Osteocyte (in vitro differentiated cells): Measurements from ENCODE around the gene HACD1. TPM values are rescaled to one million over a fixed set of nuclear protein-coding genes. Genes with fewer than 3 reads are reported as not detected.
"Not testable (repeated sequence)": the region's sequence is repeated elsewhere in the genome, so short reads cannot be mapped to it uniquely, and the experiment has no call there.

ENCODE experiments used
- DNase-seq: peaks from one replicate; pipeline ENCODE4 v3.0.0; 2021; ENCODE audit warnings: mixed read lengths; ENCODE audit not compliant: unreplicated experiment; ENCODE audit errors: extremely low spot score
- H3K27ac Mint-ChIP-seq: one replicate; pipeline ENCODE4 v1.8.0; 2021; ENCODE audit warnings: mild to moderate bottlenecking, mixed read lengths; ENCODE audit not compliant: unreplicated experiment
- H3K27me3 Mint-ChIP-seq: one replicate; pipeline ENCODE4 v1.8.0; 2021; ENCODE audit warnings: mixed read lengths; ENCODE audit not compliant: unreplicated experiment
- H3K36me3 Mint-ChIP-seq: one replicate; pipeline ENCODE4 v1.8.0; 2021; ENCODE audit warnings: mixed read lengths; ENCODE audit not compliant: unreplicated experiment
- H3K4me1 Mint-ChIP-seq: one replicate; pipeline ENCODE4 v1.8.0; 2021; ENCODE audit warnings: mixed read lengths; ENCODE audit not compliant: unreplicated experiment
- H3K4me3 Mint-ChIP-seq: one replicate; pipeline ENCODE4 v1.8.0; 2021; ENCODE audit warnings: mild to moderate bottlenecking, moderate library complexity, mixed read lengths; ENCODE audit not compliant: unreplicated experiment
- H3K9me3 Mint-ChIP-seq: one replicate; pipeline ENCODE4 v1.8.0; 2021; ENCODE audit warnings: mixed read lengths; ENCODE audit not compliant: unreplicated experiment
- total RNA-seq: library from RNA; stranded (reverse); gene quantifications from 2 replicates; pipeline ENCODE4 v1.2.1, GENCODE V29; 2021
- TF ChIP-seq, protein P1 (sequence below): fragments of 200-600 bp; sonication (generic); IDR thresholded peaks from 2 replicates; pipeline ENCODE4 v1.5.0; 2021; ENCODE audit warnings: antibody characterized with exemption, mild to moderate bottlenecking, moderate library complexity

Gene HACD1
- total RNA-seq, 1 donor from 2014 or later = 25.1 TPM

DNA sequence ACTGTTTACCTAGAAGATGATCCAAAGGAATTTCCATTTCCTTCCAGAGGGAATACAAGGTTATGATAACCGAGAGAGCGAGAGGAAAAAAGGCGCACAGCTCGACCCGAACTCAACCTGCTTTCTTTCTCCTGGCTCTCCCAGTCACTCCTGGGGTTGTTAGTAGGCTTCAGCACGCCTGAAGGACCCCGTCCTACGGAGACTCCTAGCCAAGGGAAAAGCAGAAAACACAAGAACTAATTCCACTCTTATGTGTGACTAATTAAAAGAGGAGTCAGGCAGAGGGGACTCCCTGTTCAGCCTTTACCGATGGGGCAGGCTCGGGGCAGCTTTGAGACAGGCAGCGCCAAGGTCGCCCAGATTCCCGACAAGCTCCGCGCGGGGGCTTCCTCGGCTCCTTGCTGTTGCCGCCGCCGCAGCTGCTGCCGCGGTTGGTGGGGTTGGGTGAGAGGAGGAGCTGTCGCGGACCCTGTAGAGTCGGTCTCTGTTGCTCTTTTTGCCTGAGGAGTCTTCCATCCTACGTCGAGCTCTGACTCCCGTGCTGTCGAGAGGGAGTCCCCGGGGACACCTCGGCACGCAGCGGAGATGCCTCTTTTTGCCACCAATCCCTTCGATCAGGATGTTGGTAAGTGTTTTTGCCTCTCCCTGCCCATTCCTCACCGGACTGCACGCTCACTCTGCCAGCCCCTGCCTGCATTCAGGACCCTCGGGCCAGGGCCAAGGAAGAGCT is 26.7 kb upstream of the HACD1 start, which contains the start of gene STAM:
Gene STAM (plus strand): TSS at position 397 of the 730 bp plus-strand sequence. CDS start 189 bp downstream, at position 586.
- Mint-ChIP-seq H3K4me3 (peak within 1 kb of the TSS; percentile 97), H3K36me3 (peaks cover 4% of the 10 kb centered on the region), H3K4me1 (peaks cover 40% of the 10 kb centered on the region), H3K9me3 (no peaks in the 10 kb centered on the region), H3K27me3 (no peaks in the 10 kb centered on the region), H3K27ac (peak within 1 kb of the TSS; percentile 100)
- DNase-seq = peak; percentile 97
- TF ChIP-seq, protein P1, sequence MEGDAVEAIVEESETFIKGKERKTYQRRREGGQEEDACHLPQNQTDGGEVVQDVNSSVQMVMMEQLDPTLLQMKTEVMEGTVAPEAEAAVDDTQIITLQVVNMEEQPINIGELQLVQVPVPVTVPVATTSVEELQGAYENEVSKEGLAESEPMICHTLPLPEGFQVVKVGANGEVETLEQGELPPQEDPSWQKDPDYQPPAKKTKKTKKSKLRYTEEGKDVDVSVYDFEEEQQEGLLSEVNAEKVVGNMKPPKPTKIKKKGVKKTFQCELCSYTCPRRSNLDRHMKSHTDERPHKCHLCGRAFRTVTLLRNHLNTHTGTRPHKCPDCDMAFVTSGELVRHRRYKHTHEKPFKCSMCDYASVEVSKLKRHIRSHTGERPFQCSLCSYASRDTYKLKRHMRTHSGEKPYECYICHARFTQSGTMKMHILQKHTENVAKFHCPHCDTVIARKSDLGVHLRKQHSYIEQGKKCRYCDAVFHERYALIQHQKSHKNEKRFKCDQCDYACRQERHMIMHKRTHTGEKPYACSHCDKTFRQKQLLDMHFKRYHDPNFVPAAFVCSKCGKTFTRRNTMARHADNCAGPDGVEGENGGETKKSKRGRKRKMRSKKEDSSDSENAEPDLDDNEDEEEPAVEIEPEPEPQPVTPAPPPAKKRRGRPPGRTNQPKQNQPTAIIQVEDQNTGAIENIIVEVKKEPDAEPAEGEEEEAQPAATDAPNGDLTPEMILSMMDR = no peak

DNA sequence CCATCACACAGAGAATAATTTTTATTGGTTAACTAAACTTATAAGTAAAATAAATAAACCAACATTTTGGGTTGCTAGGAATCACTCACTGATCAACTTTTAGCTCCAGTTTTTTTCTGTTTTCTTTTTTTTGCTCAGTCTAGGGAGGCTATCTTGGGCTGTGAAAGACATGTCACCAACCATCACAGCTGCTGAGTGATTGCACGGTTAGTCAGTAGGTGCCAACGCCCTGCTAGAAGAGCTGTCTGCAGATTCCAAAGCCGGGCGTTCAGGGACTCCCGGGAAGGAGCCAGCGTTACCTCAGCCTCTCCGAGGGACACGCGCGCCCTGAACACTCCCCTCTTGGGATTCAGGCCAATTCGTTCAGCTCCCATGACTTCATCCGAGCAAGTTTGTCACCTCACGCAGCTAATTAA is 26.2 kb upstream of the HACD1 start:
- H3K36me3 Mint-ChIP-seq = peaks cover 3% of the 10 kb centered on the region
- peaks cover 1% of the 10 kb centered on the region for H3K27me3 Mint-ChIP-seq
- peak overlapping the region; percentile 97 for H3K4me3 Mint-ChIP-seq
- H3K9me3 Mint-ChIP-seq = no peaks in the 10 kb centered on the region
- peak overlapping the region; percentile 100 for H3K27ac Mint-ChIP-seq
- TF ChIP-seq, protein P1 = no peak
- peaks cover 38% of the 10 kb centered on the region for H3K4me1 Mint-ChIP-seq
- peak; percentile 87 for DNase-seq

DNA sequence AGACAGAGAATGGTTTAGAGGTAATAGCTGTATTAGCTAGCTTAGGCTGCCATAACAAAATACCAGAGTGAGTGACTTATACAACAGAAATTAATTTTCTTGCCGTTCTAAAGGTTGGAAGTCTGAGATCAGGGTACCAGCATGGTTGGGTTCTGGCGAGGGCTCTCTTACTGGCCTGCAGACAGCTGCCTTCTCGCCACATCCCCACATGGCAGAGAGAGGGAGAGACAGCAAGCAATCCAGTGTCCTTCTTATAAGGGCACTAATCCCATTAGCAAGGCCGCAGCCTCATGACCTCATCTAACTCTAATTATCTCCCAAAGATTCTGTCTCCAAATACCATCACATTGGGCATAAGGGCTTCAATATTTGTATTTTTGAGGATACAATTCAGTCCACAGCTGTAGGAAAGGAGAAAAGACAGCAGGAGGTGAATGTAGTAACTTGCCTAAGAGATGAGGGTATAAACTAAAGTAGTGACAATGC is 23.2 kb upstream of the HACD1 start:
- Mint-ChIP-seq H3K4me1 (peaks cover 17% of the 10 kb centered on the region), H3K36me3 (no peaks in the 10 kb centered on the region), H3K9me3 (no peaks in the 10 kb centered on the region), H3K4me3 (no peak overlapping the region), H3K27me3 (peaks cover 2% of the 10 kb centered on the region), H3K27ac (no peak overlapping the region)
- TF ChIP-seq, protein P1 = no peak
- DNase-seq = no peak

DNA sequence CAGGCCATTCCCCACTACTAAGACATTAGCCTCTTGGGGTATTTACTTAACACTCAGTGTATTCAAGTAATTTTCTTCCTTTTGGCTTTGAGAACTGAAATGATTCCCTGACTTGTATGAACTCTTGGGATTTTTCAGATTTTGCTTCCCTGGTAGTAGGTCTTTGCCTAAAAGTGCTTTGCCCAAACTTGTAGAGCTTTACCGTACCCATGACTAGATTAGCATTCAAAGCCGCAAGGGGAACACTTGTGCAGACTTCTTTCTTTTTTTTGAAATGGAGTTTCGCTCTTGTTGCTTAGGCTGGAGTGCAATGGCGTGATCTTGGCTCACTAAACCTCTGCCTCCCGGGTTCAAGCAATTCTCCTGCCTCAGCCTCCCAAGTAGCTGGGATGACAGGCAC is 20.7 kb upstream of the HACD1 start:
- Mint-ChIP-seq H3K4me3 (no peak overlapping the region), H3K9me3 (peaks cover 3% of the 10 kb centered on the region), H3K4me1 (peaks cover 3% of the 10 kb centered on the region), H3K27ac (no peak overlapping the region), H3K36me3 (no peaks in the 10 kb centered on the region), H3K27me3 (peaks cover 5% of the 10 kb centered on the region)
- no peak for DNase-seq
- TF ChIP-seq, protein P1 = no peak

DNA sequence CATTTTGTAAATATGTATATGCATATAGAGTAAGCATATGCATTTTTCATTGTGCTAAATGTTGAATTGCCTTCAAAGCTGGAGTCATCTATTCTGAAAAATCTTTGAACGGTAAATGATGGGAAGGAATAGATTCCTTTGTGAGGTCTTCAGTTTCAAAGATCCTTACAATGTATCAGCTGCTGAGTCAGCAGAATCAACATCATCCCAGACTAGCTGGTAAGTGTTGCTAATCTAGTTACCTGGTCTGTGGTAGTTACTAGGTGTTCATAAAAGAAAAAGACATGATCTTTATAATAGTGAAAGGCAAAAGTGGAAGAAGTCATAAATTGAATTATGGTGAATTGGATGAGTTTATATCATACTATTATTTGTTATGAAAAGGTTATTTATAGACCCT is 16.2 kb upstream of the HACD1 start:
- peaks cover 8% of the 10 kb centered on the region for H3K27me3 Mint-ChIP-seq
- H3K27ac Mint-ChIP-seq = no peak overlapping the region
- no peaks in the 10 kb centered on the region for H3K36me3 Mint-ChIP-seq
- TF ChIP-seq, protein P1 = no peak
- H3K9me3 Mint-ChIP-seq = peaks cover 3% of the 10 kb centered on the region
- H3K4me3 Mint-ChIP-seq = no peak overlapping the region
- no peak for DNase-seq
- no peaks in the 10 kb centered on the region for H3K4me1 Mint-ChIP-seq

DNA sequence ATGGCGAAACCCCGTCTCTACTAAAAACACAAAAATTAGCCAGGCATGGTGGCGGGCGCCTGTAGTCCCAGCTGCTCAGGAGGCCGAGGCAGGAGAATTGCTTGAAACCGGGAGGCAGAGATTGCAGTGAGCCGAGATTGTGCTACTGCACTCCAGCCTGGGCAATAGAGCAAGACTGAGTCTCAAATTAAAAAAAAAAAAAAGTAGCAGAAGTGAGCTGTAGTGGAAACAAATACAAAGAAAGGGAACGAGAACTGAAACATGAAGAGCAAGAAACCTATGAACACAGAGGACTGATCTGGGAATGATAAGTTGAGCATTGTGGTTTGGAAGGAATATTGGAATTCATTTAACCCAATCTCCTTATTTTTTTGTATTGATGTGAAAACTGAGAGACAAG is 15.4 kb upstream of the HACD1 start:
- H3K27me3 Mint-ChIP-seq, H3K4me3 Mint-ChIP-seq, DNase-seq: not testable (repeated sequence)

More for the DNA sequence above, 15.4 kb upstream of the HACD1 start:
- not testable (repeated sequence) for H3K4me1 Mint-ChIP-seq, H3K9me3 Mint-ChIP-seq, H3K27ac Mint-ChIP-seq, H3K36me3 Mint-ChIP-seq
